HCT116 (cell line): ENCODE results near the gene FBXO40. TPM values are rescaled to one million over a fixed set of nuclear protein-coding genes. Genes with fewer than 3 reads are reported as not detected.

Experiments
- ATAC-seq: fragments of 200-7000 bp; cut with Tn5 transposase; 2 replicates; pipeline ENCODE4 v1.9.1; 2020; ENCODE audit warnings: mild to moderate bottlenecking, moderate library complexity
- BruUV-seq: library from RNA; stranded (reverse); fragments of 400-500 nt; replicated peaks from 2 replicates; lab custom pipeline; 2021; lab: Mats Ljungman, UMichigan
- CTCF ChIA-PET: fragments of 300-600 bp; sonication (Branson Sonifier 250); formaldehyde crosslinking; loops from one replicate; lab custom pipeline; 2021; ENCODE audit warnings: antibody characterized with exemption; lab: Charles Lee
- POLR2A ChIA-PET: fragments of 300-600, 350-600 bp; sonication (Branson Sonifier 250); formaldehyde crosslinking; loops from one replicate; lab custom pipeline; 2021; ENCODE audit warnings: antibody characterized with exemption; lab: Charles Lee
- RAD21 ChIA-PET, 2 experiments: fragments of 300-600 bp; sonication (Branson Sonifier 250); formaldehyde crosslinking; loops; one replicate each; lab custom pipeline; 2023; ENCODE audit warnings: low total read pairs in 2 of 2; ENCODE audit not compliant: uncharacterized antibody in 2 of 2, unreplicated experiment in 2 of 2, low non-redundant PET in 1 of 2; lab: Charles Lee
- DNase-seq: peaks from one replicate; pipeline ENCODE4 v3.0.0-alpha.2; 2010; ENCODE audit warnings: low read depth, low spot score
- H2AFZ ChIP-seq: fragments of 200-600 bp; shearing (Covaris generic), sonication (generic); 2 replicates; pipeline ENCODE4 v1.6.1; 2017; ENCODE audit warnings: low read depth, mixed run types, mixed read lengths, antibody characterized with exemption, low read length; ENCODE audit not compliant: poor library complexity, severe bottlenecking
- H3K27ac ChIP-seq: 2 replicates; pipeline ENCODE4 v1.5.1; 2012; ENCODE audit warnings: low read depth, low read length
- H3K27me3 ChIP-seq: fragments of 200-600 bp; sonication (generic); 2 replicates; pipeline ENCODE4 v1.6.1; 2016; ENCODE audit warnings: mixed run types, low read length, mixed read lengths; ENCODE audit not compliant: insufficient read depth
- H3K36me3 ChIP-seq, 2 experiments: fragments of 200-500 bp in 1 of 2; fragments of 200-600 bp in 1 of 2; sonication (Bioruptor generic) in 1 of 2; sonication (generic) in 1 of 2; 2 replicates each; pipeline versions ENCODE4 v1.5.1 to v1.6.1; 2014 to 2016; ENCODE audit warnings: low read length in 2 of 2, inconsistent platforms in 1 of 2, mixed read lengths in 1 of 2, mixed run types in 1 of 2; ENCODE audit not compliant: insufficient read depth in 2 of 2, control insufficient read depth in 1 of 2
- H3K4me1 ChIP-seq, 2 experiments: fragments of 200-600 bp in 1 of 2; sonication (generic) in 1 of 2; 2 replicates each; pipeline versions ENCODE4 v1.5.1 to v1.6.1; 2012 to 2017; ENCODE audit warnings: low read length in 2 of 2, inconsistent platforms in 1 of 2, mild to moderate bottlenecking in 1 of 2, mixed read lengths in 1 of 2, mixed run types in 1 of 2, moderate library complexity in 1 of 2; ENCODE audit not compliant: insufficient read depth in 2 of 2, control insufficient read depth in 1 of 2
- H3K4me2 ChIP-seq: fragments of 200-600 bp; sonication (generic); 2 replicates; pipeline ENCODE4 v1.6.1; 2017; ENCODE audit warnings: mixed run types, low read length, mixed read lengths
- H3K4me3 ChIP-seq, 2 experiments: fragments of 200-600 bp in 1 of 2; sonication (generic) in 1 of 2; replicated peaks in 1 of 2; 2 replicates each; pipeline ENCODE4 v1.5.1; 2011 to 2016; ENCODE audit warnings: low read length in 2 of 2, control low read depth in 1 of 2, low read depth in 1 of 2, mild to moderate bottlenecking in 1 of 2, mixed read lengths in 1 of 2, mixed run types in 1 of 2
- H3K79me2 ChIP-seq: fragments of 200-600 bp; sonication (generic); 2 replicates; pipeline ENCODE4 v1.6.1; 2017; ENCODE audit warnings: mild to moderate bottlenecking, mixed run types, low read length, moderate library complexity, mixed read lengths; ENCODE audit not compliant: insufficient read depth
- H3K9ac ChIP-seq: fragments of 200-600 bp; sonication (generic); 2 replicates; pipeline ENCODE4 v1.6.1; 2016; ENCODE audit warnings: low read length, mixed read lengths
- H3K9me2 ChIP-seq: fragments of 200-600 bp; sonication (generic), shearing (Covaris generic); 2 replicates; pipeline ENCODE4 v1.6.1; 2017; ENCODE audit warnings: mixed run types, mild to moderate bottlenecking, moderate library complexity; ENCODE audit not compliant: insufficient read depth
- H3K9me3 ChIP-seq, 2 experiments: fragments of 200-500 bp in 1 of 2; fragments of 200-600 bp in 1 of 2; sonication (Bioruptor generic) in 1 of 2; sonication (generic) in 1 of 2; 2 replicates each; pipeline ENCODE4 v1.6.1; 2014 to 2017; ENCODE audit warnings: low read length in 2 of 2, mixed read lengths in 2 of 2, inconsistent platforms in 1 of 2, low read depth in 1 of 2, mild to moderate bottlenecking in 1 of 2, mixed run types in 1 of 2, moderate library complexity in 1 of 2; ENCODE audit not compliant: control insufficient read depth in 1 of 2, insufficient read depth in 1 of 2
- H4K20me1 ChIP-seq: fragments of 200-600 bp; sonication (generic), shearing (Covaris generic); 2 replicates; pipeline ENCODE4 v1.6.1; 2017; ENCODE audit warnings: mixed run types, mild to moderate bottlenecking, moderate library complexity; ENCODE audit not compliant: insufficient read depth
- CBX3 ChIP-seq: IDR thresholded peaks from 2 replicates; pipeline ENCODE4 v1.6.1; 2012; ENCODE audit warnings: low read depth
- EGR1 ChIP-seq: IDR thresholded peaks from 2 replicates; pipeline ENCODE4 v1.6.1; 2012; ENCODE audit warnings: low read depth
- ELF1 ChIP-seq: IDR thresholded peaks from 2 replicates; pipeline ENCODE4 v1.6.1; 2012; ENCODE audit warnings: low read depth, borderline replicate concordance
- EZH2 ChIP-seq: fragments of 200-600 bp; sonication (generic); IDR thresholded peaks from 2 replicates; pipeline ENCODE4 v1.6.1; 2017; ENCODE audit warnings: antibody characterized with exemption, mixed run types
- FOSL1 ChIP-seq: IDR thresholded peaks from 2 replicates; pipeline ENCODE4 v1.6.1; 2012; ENCODE audit warnings: low read depth
- JUND ChIP-seq: IDR thresholded peaks from 2 replicates; pipeline ENCODE4 v1.6.1; 2012
- MAX ChIP-seq: IDR thresholded peaks from 2 replicates; pipeline ENCODE4 v1.6.1; 2012
- POLR2A ChIP-seq: IDR thresholded peaks from 2 replicates; pipeline ENCODE4 v1.7.0; 2011; ENCODE audit warnings: borderline replicate concordance; ENCODE audit not compliant: insufficient read depth, insufficient read length; ENCODE audit errors: extremely low read depth
- POLR2AphosphoS5 ChIP-seq: IDR thresholded peaks from 2 replicates; pipeline ENCODE4 v1.6.1; 2011; ENCODE audit warnings: mild to moderate bottlenecking, low read depth, low read length, moderate library complexity
- SP1 ChIP-seq: IDR thresholded peaks from 2 replicates; pipeline ENCODE4 v1.6.1; 2012; ENCODE audit warnings: low read depth
- SRF ChIP-seq: IDR thresholded peaks from 2 replicates; pipeline ENCODE4 v1.6.1; 2012; ENCODE audit warnings: low read depth
- TCF7L2 ChIP-seq: IDR thresholded peaks from 2 replicates; pipeline ENCODE4 v1.7.0; 2011; ENCODE audit warnings: borderline replicate concordance, inconsistent platforms; ENCODE audit not compliant: insufficient read depth, insufficient read length; ENCODE audit errors: extremely low read depth
- YY1 ChIP-seq: IDR thresholded peaks from 2 replicates; pipeline ENCODE4 v1.6.1; 2011; ENCODE audit warnings: low read length, low read depth, moderate library complexity, mild to moderate bottlenecking; ENCODE audit not compliant: insufficient replicate concordance; ENCODE audit errors: extremely low read depth
- ZBTB33 ChIP-seq: IDR thresholded peaks from 2 replicates; pipeline ENCODE4 v1.6.1; 2011; ENCODE audit warnings: mild to moderate bottlenecking, low read length, moderate library complexity; ENCODE audit not compliant: insufficient replicate concordance; ENCODE audit errors: extremely low read depth
- ZFX ChIP-seq: fragments of 450-650 bp; IDR thresholded peaks from 2 replicates; pipeline ENCODE4 v1.6.1; 2017
- ZNF274 ChIP-seq: fragments of 200-500 bp; sonication (Bioruptor generic); IDR thresholded peaks from 2 replicates; pipeline ENCODE4 v1.6.1; 2014; ENCODE audit warnings: mild to moderate bottlenecking, low read depth, low read length, inconsistent platforms
- intact Hi-C: fragments of 100-400 bp; cut with micrococcal nuclease; formaldehyde crosslinking; loops from 2 replicates; pipeline ENCODE4 v1.10.0; 2022
- total RNA-seq: library from RNA; stranded (reverse); gene quantifications from one replicate; pipeline ENCODE4 v1.2.1, GENCODE V29; 2021; ENCODE audit not compliant: unreplicated experiment
- TF ChIP-seq, protein P1 (sequence below): IDR thresholded peaks from 2 replicates; pipeline ENCODE4 v1.6.1; 2012; ENCODE audit warnings: low read depth
- TF ChIP-seq, protein P2 (sequence below): IDR thresholded peaks from 2 replicates; pipeline ENCODE4 v1.6.1; 2012
- TF ChIP-seq, protein P3 (sequence below), 3 experiments: fragments of 200-600 bp in 1 of 3; sonication (generic) in 1 of 3; IDR thresholded peaks in 2 of 3; conservative IDR thresholded peaks in 1 of 3; 2 replicates each; pipeline ENCODE4 v1.5.1; 2012 to 2017; ENCODE audit warnings: low read depth in 2 of 3, low read length in 2 of 3, antibody characterized with exemption in 1 of 3, borderline replicate concordance in 1 of 3, control low read depth in 1 of 3, mild to moderate bottlenecking in 1 of 3, mixed read lengths in 1 of 3, mixed run types in 1 of 3, moderate library complexity in 1 of 3; ENCODE audit not compliant: insufficient read depth in 1 of 3

FBXO40 gene
- total RNA-seq, 1 experiment from 2014 or later, result not detected

GRCh38 chr3:121665488-121665887 lies 72.3 kb downstream of the FBXO40 start:
- Histone ChIP-seq H3K4me1 (no peaks in the 10 kb centered on the region), H3K4me3 (no peak overlapping the region), H3K36me3 (peaks cover 8 to 28% of the 10 kb centered on the region in 2 experiments), H4K20me1 (no peaks in the 10 kb centered on the region), H3K9me3 (no peaks in the 10 kb centered on the region), H3K9ac (no peak overlapping the region), H3K27me3 (no peaks in the 10 kb centered on the region), H3K79me2 (no peaks in the 10 kb centered on the region), H3K4me2 (no peak overlapping the region), H2AFZ (no peak overlapping the region), H3K9me2 (no peaks in the 10 kb centered on the region), H3K27ac (no peak overlapping the region)
- BruUV-seq, result no TSS peak
- intact Hi-C loops, result no loop called here
- CTCF ChIA-PET, result no interaction called here
- POLR2A ChIA-PET, result no interaction called here
- RAD21 ChIA-PET, result no interaction called here
- no peak for DNase-seq
- ATAC-seq, result no peak
- TF ChIP-seq YY1, result no peak
- TF ChIP-seq ZBTB33, result no peak
- TF ChIP-seq, protein P1, sequence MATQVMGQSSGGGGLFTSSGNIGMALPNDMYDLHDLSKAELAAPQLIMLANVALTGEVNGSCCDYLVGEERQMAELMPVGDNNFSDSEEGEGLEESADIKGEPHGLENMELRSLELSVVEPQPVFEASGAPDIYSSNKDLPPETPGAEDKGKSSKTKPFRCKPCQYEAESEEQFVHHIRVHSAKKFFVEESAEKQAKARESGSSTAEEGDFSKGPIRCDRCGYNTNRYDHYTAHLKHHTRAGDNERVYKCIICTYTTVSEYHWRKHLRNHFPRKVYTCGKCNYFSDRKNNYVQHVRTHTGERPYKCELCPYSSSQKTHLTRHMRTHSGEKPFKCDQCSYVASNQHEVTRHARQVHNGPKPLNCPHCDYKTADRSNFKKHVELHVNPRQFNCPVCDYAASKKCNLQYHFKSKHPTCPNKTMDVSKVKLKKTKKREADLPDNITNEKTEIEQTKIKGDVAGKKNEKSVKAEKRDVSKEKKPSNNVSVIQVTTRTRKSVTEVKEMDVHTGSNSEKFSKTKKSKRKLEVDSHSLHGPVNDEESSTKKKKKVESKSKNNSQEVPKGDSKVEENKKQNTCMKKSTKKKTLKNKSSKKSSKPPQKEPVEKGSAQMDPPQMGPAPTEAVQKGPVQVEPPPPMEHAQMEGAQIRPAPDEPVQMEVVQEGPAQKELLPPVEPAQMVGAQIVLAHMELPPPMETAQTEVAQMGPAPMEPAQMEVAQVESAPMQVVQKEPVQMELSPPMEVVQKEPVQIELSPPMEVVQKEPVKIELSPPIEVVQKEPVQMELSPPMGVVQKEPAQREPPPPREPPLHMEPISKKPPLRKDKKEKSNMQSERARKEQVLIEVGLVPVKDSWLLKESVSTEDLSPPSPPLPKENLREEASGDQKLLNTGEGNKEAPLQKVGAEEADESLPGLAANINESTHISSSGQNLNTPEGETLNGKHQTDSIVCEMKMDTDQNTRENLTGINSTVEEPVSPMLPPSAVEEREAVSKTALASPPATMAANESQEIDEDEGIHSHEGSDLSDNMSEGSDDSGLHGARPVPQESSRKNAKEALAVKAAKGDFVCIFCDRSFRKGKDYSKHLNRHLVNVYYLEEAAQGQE, result no peak
- no peak for TF ChIP-seq MAX
- no peak for TF ChIP-seq ELF1
- no peak for TF ChIP-seq POLR2AphosphoS5
- no peak for TF ChIP-seq POLR2A
- no peak for TF ChIP-seq FOSL1
- TF ChIP-seq TCF7L2, result no peak
- no peak for TF ChIP-seq JUND
- no peak for TF ChIP-seq EZH2
- no peak for TF ChIP-seq SRF
- TF ChIP-seq EGR1, result no peak
- TF ChIP-seq, protein P2, sequence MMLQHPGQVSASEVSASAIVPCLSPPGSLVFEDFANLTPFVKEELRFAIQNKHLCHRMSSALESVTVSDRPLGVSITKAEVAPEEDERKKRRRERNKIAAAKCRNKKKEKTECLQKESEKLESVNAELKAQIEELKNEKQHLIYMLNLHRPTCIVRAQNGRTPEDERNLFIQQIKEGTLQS, result no peak
- TF ChIP-seq, protein P3, sequence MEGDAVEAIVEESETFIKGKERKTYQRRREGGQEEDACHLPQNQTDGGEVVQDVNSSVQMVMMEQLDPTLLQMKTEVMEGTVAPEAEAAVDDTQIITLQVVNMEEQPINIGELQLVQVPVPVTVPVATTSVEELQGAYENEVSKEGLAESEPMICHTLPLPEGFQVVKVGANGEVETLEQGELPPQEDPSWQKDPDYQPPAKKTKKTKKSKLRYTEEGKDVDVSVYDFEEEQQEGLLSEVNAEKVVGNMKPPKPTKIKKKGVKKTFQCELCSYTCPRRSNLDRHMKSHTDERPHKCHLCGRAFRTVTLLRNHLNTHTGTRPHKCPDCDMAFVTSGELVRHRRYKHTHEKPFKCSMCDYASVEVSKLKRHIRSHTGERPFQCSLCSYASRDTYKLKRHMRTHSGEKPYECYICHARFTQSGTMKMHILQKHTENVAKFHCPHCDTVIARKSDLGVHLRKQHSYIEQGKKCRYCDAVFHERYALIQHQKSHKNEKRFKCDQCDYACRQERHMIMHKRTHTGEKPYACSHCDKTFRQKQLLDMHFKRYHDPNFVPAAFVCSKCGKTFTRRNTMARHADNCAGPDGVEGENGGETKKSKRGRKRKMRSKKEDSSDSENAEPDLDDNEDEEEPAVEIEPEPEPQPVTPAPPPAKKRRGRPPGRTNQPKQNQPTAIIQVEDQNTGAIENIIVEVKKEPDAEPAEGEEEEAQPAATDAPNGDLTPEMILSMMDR (IDR thresholded peaks at IDR 0.05 in 2 of 3, conservative IDR thresholded peaks at IDR 0.05 in 1 of 3; ENCODE audit: borderline replicate concordance in 1 of 3, insufficient read depth in 1 of 3, low read depth in 2 of 3, low read length in 2 of 3), result no peak
- no peak for TF ChIP-seq ZNF274
- no peak for TF ChIP-seq SP1
- TF ChIP-seq ZFX, result no peak
- no peak for TF ChIP-seq CBX3
